GM18520 (cell line): Measurements from ENCODE around the gene FBXW10B.
"Not testable (repeated sequence)": the region's sequence is repeated elsewhere in the genome, so short reads cannot be mapped to it uniquely, and the experiment has no call there.

Experiments
- ATAC-seq: cut with Tn5 transposase; IDR thresholded peaks from one replicate; pipeline ENCODE4 v1.9.1; 2021; ENCODE audit not compliant: unreplicated experiment

FBXW10B gene

GRCh38 chr17:15619331-15620058, at the start of gene FBXW10B:
FBXW10B (minus strand) TSS chr17:15619704; CDS start chr17:15619512, 192 bp downstream.
- ATAC-seq: not testable (repeated sequence)

- no peak for ATAC-seq
These were observed 44.2 kb upstream of the FBXW10B start for GRCh38 chr17:15663691-15664090.

- no peak for ATAC-seq
These were observed 43.7 kb upstream of the FBXW10B start for GRCh38 chr17:15663176-15663575.

- ATAC-seq: no peak
These were observed 43.2 kb upstream of the FBXW10B start for GRCh38 chr17:15662681-15663080.

GRCh38 chr17:15660077-15660476, 40.6 kb upstream of the FBXW10B start:
- no peak for ATAC-seq

GRCh38 chr17:15659663-15660062, 40.2 kb upstream of the FBXW10B start:
- no peak for ATAC-seq

GRCh38 chr17:15659236-15659635, 39.7 kb upstream of the FBXW10B start:
- no peak for ATAC-seq

- ATAC-seq: no peak
These were observed 38.8 kb upstream of the FBXW10B start for GRCh38 chr17:15658296-15658695.

- ATAC-seq: no peak
These were observed 38.4 kb upstream of the FBXW10B start for GRCh38 chr17:15657868-15658267.

GRCh38 chr17:15654886-15655561, 35.5 kb upstream of the FBXW10B start:
- ATAC-seq: no peak

GRCh38 chr17:15654401-15654800, 34.9 kb upstream of the FBXW10B start:
- ATAC-seq: not testable (repeated sequence)

- ATAC-seq: no peak
These were observed 33.5 kb upstream of the FBXW10B start for GRCh38 chr17:15652960-15653359.

- ATAC-seq: no peak
These were observed 32.1 kb upstream of the FBXW10B start for GRCh38 chr17:15651583-15652110.

GRCh38 chr17:15650741-15651582, 31.5 kb upstream of the FBXW10B start:
- no peak for ATAC-seq

- ATAC-seq: no peak
These were observed 30.4 kb upstream of the FBXW10B start for GRCh38 chr17:15649861-15650421.

- no peak for ATAC-seq
These were observed 28.9 kb upstream of the FBXW10B start for GRCh38 chr17:15648386-15648785.

GRCh38 chr17:15645942-15646312, 26.4 kb upstream of the FBXW10B start:
- ATAC-seq: not testable (repeated sequence)

- ATAC-seq: not testable (repeated sequence)
These were observed 25.8 kb upstream of the FBXW10B start for GRCh38 chr17:15645099-15645941.

GRCh38 chr17:15642505-15643251, 23.2 kb upstream of the FBXW10B start:
- not testable (repeated sequence) for ATAC-seq
